Measurements from ENCODE around the gene GSC.
"Not testable (repeated sequence)": the region's sequence is repeated elsewhere in the genome, so short reads cannot be mapped to it uniquely, and the experiment has no call there.

Gene GSC

DNA sequence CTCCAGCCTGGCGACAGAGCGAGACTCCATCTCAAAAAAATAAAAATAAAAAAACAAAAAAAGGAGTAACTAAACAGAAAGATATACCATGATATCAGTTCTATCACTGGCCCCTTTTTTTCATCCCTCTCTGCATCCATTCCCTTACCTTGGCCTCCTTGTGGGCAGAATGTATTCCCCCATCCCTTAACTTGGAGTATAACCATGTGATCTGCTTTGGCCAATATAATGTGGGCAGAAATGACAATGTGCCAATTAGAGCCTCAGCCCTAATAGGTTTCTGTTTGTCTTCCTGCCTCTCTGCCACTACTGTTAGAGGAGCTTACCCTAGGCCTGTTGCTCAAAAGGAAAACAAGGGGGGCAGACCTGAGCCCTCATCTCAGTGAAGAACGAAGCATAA, 23.8 kb downstream of the GSC start:
- DNase-seq (ENCODE audit: low read depth), result no peak

DNA sequence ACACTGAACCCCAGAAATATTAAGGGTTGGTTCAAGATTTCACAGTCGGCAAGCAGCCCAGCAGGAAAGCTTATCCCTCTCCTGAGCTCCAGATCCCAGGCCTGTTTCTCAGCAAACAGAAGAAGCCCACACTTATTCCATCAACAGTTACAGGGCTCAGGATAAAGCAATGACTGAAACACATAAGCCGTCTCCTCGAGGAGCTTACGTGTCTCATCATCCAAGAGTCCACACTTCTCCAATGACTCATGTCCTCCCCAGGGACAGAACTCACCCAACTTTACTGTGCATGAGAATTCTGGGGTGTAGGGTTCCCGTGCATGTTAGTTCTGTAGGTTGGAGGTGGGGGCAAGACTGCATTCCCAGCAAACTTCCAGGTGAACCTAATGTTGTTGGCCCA, 31.2 kb downstream of the GSC start:
- DNase-seq (ENCODE audit: low read depth), result no peak

DNA sequence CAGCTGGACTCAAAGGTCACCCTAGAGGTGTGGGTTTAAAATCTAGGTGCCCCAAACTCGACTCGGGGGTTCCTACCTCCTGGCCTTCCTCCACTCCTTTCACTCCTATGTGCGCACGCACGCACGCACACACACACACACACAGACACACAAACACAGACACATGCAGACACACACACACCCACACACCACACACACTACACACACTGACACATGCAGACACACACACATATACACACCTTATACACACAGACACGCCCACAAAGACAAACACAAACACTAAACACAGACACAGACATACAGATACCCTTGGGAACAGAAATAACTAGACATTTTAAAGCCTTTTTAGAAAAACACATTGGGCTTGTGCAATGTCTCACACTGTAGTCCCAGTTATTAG, 31.8 kb downstream of the GSC start:
- no peak for DNase-seq (ENCODE audit: low read depth)

DNA sequence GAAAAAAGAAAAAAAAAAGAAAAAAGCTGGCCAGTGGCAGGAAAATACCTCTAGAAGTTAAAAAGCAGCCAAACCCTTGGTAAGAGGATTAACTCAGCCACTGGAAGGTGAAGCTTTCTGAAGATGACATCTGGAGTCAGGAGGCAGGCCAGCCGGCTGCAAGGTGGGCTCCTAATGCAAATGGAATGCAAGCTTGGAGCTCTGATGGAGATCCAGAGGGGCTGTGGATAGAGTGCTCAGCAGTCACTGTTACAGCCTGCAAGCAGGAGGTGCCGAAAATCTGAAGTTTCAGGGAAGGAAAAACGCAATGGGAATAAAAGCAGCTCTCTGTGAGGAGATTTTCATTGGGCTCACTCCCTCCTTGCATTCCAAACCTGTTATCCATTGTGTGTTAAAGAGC, 41.0 kb downstream of the GSC start:
- no peak for DNase-seq (ENCODE audit: low read depth)

DNA sequence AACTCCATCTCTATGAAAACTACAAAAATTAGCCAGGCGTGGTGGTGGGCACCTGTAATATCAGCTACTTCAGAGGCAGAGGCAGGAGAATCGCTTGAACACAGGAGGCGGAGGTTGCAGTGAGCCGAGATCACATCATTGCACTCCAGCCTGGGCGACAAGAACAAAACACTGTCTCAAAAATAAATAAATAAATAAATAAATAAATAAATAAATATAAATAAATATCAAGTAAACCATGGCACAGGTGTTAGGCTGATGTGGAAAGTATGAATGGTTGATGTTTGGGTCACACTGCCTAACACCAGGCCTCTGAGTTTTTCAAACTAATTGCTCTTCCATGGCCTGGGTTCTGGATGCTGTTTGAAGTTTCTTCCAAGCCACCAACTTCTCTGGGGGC, 41.5 kb downstream of the GSC start:
- not testable (repeated sequence) for DNase-seq (ENCODE audit: low read depth)

DNA sequence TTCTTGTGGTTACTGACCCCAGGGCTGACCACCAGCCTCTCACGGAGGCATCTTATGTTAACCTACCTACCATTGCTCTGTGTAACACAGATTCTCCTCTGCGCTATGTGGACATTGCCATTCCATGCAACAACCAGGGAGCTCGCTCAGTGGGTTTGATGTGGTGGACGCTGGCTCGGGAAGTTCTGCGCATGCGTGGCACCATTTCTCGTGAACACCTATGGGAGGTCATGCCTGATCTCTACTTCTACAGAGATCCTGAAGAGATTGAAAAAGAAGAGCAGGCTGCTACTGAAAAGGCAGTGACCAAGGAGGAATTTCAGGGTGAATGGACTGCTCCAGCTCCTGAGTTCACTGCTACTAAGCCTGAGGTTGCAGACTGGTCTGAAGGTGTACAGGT, 43.3 kb downstream of the GSC start:
- not testable (repeated sequence) for DNase-seq (ENCODE audit: low read depth)

DNA sequence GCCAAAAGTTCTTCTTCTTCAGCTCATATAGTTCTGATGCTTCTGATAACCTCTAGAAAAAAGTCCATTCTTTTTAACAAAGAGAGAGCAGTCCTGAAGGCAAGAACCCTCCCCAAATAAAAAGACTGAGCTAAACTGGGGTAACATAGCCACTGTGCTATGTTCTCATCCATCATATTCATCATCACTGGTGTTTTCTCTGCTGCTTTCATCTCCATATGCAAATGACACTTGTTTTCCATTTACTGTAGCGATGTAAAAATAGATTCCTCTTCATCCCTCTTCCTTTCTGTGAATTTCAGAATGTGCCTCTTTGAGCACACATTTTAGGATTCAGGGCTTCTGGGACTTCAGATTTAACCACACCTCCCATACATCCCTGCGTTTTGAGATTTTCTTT, 44.9 kb downstream of the GSC start:
- no peak for DNase-seq (ENCODE audit: low read depth)

DNA sequence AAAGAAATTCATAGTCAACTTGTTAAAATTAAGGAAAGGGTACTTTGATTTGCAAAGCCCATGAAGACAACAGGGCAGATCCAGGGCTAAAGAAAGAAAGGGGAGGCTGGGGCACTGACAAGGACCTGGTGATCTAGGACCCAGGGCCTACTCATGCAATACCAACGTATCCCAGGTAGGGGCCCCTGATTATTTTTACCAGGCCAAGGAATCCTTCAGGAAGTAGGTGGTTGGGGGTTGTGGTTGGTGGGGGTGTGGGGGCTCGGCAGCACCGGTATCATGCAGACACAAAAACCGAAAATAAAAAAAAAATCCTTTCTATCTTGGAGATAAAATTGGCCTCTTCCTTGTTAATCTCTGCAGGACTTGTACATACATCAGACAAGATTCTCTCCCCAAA, 47.5 kb downstream of the GSC start:
- no peak for DNase-seq (ENCODE audit: low read depth)

Data from activated T-helper 9 cell treated with anti-CD3 and anti-CD28 coated beads, Interleukin-2, amount 50 U/mL, for 16 hours (primary cell).